T1000 (cell line): Measurements from ENCODE around the gene CSK.
"Not testable (repeated sequence)": the region's sequence is repeated elsewhere in the genome, so short reads cannot be mapped to it uniquely, and the experiment has no call there.

Experiments used
- DNase-seq: peaks from one replicate; lab custom pipeline; 2025; ENCODE audit warnings: mixed read lengths; lab: John Stamatoyannopoulos, UW

The CSK gene

DNA sequence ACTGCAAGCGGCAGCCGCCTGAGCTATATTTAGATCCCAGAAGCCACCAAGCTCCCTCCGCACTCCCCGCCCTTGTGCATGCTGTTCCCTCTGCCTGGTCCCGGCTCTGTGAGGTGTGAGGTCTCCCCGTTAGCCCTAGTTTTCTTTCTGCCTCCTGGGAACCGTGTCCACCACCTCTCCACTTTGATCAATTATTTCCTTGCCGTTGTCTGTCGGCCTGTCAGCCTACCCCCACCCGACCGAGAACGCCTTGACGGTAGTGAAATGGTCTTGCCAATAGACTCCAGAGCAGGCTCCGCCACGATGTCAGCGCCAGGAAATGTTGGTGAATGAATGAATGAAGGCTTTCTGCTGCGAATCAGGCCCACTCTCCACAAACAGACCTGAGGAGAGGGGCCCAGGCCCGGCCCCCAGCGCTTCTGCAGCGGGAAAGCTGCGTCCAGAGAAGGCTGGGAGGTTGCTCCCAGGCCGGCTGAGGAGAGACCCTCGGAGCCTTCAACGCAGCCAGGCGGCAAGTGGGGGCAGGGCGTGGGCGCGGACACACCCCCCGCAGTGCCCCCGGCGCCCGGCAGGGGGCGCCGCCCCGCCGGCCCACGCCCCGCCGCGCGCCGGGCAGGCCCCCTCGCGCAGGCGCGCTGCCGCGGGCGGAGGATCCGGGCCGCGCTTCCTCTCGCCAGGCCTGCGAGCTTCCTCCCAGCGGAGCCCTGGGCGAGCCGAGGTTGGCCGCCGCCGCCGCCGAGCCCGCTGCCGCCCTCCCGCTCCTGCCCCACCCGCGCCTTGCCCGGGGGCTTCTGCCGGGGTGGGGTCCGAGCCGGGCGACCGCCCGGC, at the start of gene CSK:
CSK (plus strand) TSS at position 650 of the 828 bp plus-strand sequence. CDS start 16,218 bp downstream, outside the sequence.
- peak; percentile 36 for DNase-seq

- no peak for DNase-seq
Measured at GRCh38 chr15:74732846-74733245, 49.0 kb upstream of the CSK start.

DNA sequence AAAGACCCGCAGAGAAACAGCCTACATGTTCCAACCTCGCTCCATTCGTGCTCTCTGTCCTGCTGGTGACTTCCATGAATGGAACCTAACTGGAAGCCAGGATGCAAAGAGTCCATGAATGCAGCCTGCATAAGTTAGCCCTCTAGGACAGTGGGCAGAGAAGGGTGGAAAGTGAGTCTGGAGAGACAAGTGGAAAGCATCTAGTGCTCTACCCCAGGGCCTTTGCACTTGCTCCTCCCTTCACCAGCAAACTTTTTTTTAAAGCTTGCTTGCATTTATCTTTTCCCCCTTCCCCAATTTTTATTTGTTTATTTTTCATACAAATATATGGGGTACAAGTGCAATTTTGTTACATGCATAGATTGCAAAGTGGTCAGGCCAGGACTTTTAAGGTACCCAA, 48.6 kb upstream of the CSK start:
- DNase-seq, result no peak

DNA sequence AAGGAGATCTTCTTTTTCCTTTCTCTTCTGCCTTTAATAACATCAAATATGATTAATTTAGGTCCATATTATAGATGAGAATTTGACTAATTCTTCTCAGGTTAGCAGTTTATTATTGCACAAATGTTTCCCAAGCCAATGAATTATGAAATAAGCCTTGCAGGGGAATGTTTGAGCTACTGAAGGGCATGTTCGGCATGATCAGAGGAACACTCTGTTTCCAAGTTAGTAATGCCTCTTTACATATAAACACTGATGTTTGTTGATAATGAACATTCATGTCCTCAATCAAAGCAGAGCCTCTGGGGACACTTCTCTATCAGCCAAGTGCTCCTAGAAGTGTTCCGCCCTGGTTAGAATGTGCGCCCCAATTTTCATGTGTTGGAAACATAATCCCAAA, 46.6 kb upstream of the CSK start:
- no peak for DNase-seq

- DNase-seq, result not testable (repeated sequence)
Measured at GRCh38 chr15:74738239-74738638, 43.6 kb upstream of the CSK start.

DNA sequence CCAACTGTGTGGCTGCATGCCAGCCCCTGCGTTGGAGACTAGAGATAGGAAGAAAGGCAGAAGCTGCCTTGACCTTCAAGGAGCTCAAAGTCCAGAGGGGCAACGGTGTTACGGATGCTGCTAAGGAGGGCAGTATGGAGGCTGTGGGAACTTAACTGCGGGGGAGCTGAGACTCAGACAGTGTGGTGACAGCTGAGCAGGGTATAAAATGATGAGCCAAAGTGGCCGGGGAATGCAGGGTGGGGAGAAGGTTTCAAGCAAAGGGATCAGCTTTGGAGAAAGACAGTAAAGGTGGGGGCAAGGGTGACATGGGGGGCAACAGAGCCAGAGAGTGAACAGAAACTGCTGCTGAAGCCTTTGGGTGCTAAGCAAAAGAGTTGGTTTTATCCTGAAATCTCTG, 39.5 kb upstream of the CSK start:
- no peak for DNase-seq

DNA sequence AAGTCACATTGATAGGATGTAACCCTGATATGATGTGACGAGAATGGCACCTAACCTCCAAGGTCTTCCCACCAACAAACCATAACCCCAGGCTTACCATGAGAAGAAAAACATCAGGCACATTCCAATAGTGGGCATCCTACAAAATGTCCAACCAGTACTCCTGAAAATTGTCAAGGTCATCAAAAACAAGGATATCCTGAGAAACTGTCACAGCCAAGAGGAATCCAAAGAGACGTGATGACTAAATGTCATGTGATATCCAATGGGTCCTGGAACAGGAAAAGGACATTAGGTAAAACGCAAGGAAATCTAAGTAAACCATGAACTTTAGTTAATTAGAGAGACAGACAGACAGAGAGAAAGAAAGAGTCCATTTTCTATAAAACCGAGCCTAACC, 35.5 kb upstream of the CSK start:
- DNase-seq, result no peak

GRCh38 chr15:74748322-74748946, 33.4 kb upstream of the CSK start, which contains the start of gene CYP1A2:
TSS of gene CYP1A2 (plus strand) at chr15:74748845. CDS start at chr15:74749739, 894 bp downstream.
- DNase-seq, result no peak

DNA sequence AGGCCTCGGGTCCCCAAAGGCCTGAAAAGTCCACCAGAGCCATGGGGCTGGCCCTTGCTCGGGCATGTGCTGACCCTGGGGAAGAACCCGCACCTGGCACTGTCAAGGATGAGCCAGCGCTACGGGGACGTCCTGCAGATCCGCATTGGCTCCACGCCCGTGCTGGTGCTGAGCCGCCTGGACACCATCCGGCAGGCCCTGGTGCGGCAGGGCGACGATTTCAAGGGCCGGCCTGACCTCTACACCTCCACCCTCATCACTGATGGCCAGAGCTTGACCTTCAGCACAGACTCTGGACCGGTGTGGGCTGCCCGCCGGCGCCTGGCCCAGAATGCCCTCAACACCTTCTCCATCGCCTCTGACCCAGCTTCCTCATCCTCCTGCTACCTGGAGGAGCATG, 32.0 kb upstream of the CSK start:
- no peak for DNase-seq

DNA sequence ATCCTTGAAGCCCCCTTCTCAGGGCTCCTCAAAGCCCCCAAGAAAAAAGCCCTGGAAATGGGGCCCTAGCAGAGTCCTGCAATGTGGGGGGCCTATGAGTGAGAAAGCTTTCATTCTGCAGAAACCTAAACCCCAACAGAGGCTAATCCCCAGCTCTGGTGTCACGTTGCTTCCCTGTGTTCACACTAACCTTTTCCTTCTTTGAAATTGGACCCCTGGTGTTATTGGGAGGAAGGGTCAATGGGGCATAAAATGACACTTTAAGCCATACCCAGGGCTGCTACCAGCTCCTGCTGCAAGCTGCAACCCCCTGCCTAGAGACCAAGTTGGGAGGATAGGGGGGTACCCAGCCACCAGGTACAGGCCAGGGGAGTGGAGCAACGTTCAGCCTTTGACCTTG, 31.1 kb upstream of the CSK start:
- DNase-seq, result no peak

DNA sequence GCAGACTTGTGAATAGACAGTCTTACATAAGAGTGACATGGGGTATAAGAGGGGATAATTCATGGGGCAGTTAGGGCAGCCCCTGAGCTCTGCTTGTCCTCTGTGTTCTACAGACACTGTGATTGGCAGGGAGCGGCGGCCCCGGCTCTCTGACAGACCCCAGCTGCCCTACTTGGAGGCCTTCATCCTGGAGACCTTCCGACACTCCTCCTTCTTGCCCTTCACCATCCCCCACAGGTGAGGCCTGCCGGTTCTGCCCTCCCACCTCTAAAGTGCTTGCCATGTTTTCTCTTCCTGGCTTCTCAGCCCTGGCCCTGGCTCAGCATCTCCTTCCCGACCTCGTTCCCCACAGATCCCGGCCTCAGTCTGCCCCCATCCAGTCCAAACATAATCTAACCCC, 29.9 kb upstream of the CSK start:
- DNase-seq, result no peak

GRCh38 chr15:74752531-74752930, 29.3 kb upstream of the CSK start:
- no peak for DNase-seq

- DNase-seq, result no peak
Measured at GRCh38 chr15:74754593-74755215, 27.2 kb upstream of the CSK start.

DNA sequence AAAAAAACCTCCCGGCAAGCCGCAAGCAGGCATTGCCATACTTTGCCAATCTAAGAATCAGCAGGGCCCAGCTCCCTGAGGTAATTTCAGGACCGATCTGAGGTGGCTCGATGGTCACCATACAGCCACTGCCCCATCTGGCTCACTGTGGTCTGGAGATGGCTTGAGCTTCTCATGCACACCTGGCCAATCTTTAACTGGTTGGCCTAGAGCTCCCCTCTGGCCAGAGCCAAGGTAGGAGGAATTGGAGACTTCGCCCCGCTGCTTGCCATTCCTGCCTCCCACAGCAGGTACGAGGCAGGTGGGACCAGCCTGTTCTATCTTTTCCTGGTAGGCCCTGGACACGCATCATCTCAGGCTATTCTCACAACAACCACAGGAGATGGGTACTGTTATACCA, 23.1 kb upstream of the CSK start:
- no peak for DNase-seq

GRCh38 chr15:74762791-74763150, 19.1 kb upstream of the CSK start:
- no peak for DNase-seq

DNA sequence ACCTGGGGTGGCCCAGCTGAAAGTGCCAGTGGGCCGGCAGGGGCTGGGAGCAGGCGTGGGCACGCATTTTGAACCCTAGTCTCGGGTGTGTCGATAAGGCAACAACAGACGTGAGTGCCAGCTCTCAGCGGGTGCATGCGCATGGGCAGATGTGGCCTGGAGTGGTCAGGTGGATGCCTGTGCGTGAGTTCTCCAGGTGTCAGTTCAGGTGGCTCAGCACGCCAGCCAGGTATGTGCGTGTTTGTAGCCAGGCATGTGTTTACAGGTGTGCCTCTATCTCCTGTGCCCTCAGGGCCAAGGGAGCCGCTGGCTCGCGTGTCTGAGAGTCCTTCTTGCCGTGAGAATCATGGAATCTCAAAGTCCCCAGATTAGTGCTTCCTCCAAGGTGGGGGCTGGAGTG, 18.5 kb upstream of the CSK start:
- no peak for DNase-seq

DNA sequence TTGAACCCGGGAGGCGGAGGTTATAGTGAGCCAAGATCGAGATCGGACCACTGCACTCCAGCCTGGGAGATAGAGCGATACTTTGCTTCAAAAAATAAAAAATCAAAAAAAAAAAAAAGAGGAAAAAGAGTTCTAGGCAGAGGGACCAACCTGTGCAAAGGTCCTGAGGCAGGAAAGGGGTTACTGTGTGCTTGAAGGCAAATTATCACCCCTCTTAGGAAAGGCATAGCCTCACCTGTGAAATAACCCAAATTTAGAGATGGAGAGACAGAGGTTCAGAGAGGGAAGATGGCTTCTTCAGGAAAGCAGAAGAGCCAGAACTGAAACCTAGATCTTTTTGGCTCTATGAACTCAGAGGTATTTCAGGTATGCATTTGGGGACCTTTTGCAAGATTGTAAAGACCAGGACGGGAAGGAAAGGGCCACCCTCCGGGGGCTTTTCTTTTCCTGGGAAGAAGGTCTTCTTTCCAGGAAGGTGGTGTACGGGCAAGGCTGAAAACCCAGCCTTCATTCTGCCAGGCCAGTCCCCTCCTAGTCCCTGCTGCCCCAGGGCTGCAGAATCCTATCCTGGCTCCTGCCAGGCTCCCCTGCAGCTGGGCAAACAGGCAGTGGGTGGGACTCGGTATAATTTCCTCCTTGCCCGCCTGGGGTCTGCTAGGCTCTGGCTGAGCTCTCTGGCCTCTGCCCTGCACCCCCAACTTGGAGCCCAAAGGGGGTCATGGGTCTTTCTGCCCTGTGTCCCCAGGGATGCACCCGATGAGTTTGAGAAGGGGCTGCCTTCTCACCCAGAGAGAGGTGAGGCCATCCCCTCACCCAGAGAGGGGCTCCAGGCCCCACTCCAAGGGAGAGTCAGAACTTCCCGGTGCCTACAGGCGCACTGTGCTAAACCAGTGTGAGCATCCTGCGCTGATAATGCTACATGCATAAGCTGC, 14.4 kb upstream of the CSK start:
- DNase-seq, result no peak

- no peak for DNase-seq
Measured at GRCh38 chr15:74768099-74768770, 13.6 kb upstream of the CSK start.

DNA sequence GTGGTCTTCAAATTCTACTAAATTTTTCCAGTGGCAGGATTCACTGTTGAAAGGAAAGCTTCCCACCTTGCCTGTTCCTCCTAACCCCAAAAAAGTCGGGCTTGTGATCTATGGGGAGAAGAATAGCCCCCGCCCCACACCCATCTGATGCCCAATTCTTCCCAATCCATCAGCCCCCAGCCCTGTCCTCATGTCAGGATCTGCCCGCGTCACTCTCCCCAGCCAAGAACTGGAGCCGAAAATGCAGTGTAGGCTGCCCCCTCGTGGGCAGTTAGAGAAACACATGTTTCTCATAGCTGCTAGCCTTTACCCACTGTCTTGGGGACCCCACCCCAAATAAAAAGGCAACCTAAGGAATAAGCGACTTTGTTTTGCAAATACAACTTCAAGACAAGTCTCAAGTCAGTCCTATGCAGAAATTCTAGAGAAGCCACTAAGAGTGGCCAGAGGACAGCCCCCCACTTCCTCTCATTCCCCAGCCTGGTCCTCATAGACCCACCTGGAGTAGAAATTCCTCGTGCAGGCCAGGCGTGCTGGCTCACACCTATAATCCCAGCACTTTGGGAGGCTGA, 13.0 kb upstream of the CSK start:
- no peak for DNase-seq

GRCh38 chr15:74769463-74770025, 12.3 kb upstream of the CSK start:
- DNase-seq, result no peak
